ENCODE measurements around the gene SP2.

- TF ChIP-seq, protein P1, sequence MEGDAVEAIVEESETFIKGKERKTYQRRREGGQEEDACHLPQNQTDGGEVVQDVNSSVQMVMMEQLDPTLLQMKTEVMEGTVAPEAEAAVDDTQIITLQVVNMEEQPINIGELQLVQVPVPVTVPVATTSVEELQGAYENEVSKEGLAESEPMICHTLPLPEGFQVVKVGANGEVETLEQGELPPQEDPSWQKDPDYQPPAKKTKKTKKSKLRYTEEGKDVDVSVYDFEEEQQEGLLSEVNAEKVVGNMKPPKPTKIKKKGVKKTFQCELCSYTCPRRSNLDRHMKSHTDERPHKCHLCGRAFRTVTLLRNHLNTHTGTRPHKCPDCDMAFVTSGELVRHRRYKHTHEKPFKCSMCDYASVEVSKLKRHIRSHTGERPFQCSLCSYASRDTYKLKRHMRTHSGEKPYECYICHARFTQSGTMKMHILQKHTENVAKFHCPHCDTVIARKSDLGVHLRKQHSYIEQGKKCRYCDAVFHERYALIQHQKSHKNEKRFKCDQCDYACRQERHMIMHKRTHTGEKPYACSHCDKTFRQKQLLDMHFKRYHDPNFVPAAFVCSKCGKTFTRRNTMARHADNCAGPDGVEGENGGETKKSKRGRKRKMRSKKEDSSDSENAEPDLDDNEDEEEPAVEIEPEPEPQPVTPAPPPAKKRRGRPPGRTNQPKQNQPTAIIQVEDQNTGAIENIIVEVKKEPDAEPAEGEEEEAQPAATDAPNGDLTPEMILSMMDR (IDR thresholded peaks at IDR 0.05), result no peak
- TF ChIP-seq ZFX (IDR thresholded peaks at IDR 0.05; ENCODE audit: borderline replicate concordance), result no peak
Observed at GRCh38 chr17:47899643-47900042, 3.6 kb downstream of the SP2 start.

Measured in 22Rv1 (cell line).